ENCODE measurements around the gene GPATCH8.

GPATCH8 gene

DNA sequence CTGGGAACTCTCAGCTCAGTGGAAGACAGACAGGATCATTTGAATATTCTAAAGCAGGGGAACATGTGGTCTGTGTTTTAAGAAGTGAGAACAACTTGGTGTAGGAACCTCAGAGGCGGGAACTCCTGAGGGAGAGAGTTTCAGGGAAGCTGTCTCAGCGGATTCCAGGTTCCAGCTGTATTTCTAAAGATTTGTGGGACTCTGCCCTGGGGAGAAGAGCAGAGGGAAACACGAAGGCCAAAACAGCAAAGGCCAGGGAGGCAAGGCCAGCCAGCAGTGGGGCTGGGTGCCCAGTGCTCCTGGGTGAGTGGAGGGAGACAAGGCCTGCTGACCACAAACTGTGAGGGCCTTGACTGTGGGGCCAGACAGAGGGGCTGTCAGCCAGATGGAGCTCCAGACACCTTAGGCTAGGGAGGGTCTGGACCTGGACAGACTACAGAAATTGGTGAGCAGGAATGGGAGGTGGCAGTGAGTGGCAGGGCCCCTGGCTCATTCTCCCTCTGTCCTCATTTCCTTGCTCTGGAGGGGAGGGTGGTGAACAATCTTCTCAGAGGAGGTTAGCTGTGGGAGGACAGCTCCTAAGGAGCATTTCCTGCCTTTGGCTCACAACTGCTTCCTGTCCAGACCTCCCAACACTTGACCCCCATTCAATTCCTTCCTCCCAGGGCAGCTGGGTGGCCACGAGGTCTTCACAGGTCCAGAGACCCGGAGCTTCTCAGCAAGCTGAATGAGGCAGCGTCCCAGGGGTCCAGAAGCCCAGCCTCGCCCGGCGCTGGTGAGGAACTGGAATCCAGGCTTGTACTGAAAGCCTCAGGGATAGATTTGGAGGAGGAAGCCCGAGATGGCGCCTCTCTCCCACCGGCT lies 33.1 kb upstream of the GPATCH8 start:
- H3K4me2 ChIP-seq, result no peak overlapping the region
- peaks cover 6% of the 10 kb centered on the region; the same call in 1 of the 2 replicates for H3K27me3 ChIP-seq (ENCODE audit: insufficient read depth, low read depth)
- TF ChIP-seq, protein P1, sequence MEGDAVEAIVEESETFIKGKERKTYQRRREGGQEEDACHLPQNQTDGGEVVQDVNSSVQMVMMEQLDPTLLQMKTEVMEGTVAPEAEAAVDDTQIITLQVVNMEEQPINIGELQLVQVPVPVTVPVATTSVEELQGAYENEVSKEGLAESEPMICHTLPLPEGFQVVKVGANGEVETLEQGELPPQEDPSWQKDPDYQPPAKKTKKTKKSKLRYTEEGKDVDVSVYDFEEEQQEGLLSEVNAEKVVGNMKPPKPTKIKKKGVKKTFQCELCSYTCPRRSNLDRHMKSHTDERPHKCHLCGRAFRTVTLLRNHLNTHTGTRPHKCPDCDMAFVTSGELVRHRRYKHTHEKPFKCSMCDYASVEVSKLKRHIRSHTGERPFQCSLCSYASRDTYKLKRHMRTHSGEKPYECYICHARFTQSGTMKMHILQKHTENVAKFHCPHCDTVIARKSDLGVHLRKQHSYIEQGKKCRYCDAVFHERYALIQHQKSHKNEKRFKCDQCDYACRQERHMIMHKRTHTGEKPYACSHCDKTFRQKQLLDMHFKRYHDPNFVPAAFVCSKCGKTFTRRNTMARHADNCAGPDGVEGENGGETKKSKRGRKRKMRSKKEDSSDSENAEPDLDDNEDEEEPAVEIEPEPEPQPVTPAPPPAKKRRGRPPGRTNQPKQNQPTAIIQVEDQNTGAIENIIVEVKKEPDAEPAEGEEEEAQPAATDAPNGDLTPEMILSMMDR (conservative IDR thresholded peaks at IDR 0.05; ENCODE audit: low read depth, low read length), result no peak
- H3K4me1 ChIP-seq (ENCODE audit: low read depth, poor library complexity, severe bottlenecking), result peaks cover 11% of the 10 kb centered on the region
- H3K4me3 ChIP-seq (IDR thresholded peaks at IDR 0.05; ENCODE audit: insufficient read depth, low read depth, low read length), result no peak overlapping the region
- H3K9ac ChIP-seq, result no peak overlapping the region
- no peak overlapping the region for H2AFZ ChIP-seq (ENCODE audit: low read depth)
- H3K36me3 ChIP-seq (ENCODE audit: insufficient read depth), result no peaks in the 10 kb centered on the region
- no peaks in the 10 kb centered on the region for H3K79me2 ChIP-seq (ENCODE audit: insufficient read depth, low read depth)
- H4K20me1 ChIP-seq (ENCODE audit: insufficient read depth), result no peaks in the 10 kb centered on the region
- H3K27ac ChIP-seq, result no peak overlapping the region

DNA sequence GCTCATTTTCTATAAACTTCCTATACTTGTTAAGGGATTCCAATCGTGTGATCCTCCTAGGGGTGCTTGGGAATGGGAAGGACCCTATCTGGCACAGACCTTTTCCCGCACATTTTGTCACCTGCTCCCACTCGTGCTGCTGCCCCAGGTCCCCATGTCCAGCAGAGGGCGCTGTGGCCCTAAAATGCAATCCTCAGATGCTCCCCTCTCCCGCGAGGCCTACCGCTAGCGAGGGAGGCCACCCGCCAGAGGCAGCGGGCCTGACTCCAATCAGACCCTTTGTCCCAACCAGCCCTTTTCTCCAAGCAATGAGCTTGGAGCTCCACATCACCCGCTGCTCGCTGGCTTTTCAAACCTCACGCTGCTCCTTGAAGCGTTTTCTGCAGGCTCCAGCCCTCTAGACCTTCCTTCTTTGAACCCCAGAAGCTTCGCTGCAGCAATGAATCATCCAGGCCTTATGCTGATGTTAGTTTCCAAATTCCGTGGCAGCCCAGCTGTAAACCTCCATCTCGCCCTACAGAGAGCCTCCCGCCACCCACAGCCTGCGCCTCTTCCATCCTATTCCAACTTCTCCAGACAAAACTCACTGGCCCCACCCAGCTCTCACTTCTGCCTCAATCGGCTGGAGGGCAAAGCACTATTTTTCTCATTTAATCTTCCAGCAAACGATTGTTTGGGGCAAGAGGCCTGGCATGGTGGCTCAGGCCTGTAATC lies 30.5 kb upstream of the GPATCH8 start:
- Histone ChIP-seq H3K27ac (no peak overlapping the region), H3K36me3 (ENCODE audit: insufficient read depth) (no peaks in the 10 kb centered on the region), H3K4me3 (IDR thresholded peaks at IDR 0.05; ENCODE audit: insufficient read depth, low read depth, low read length) (no peak overlapping the region), H3K9ac (no peak overlapping the region), H3K4me1 (ENCODE audit: low read depth, poor library complexity, severe bottlenecking) (peaks cover 11% of the 10 kb centered on the region), H3K4me2 (peak overlapping the region; percentile 37; the same call in 1 of the 2 replicates), H3K79me2 (ENCODE audit: insufficient read depth, low read depth) (no peaks in the 10 kb centered on the region), H4K20me1 (ENCODE audit: insufficient read depth) (no peaks in the 10 kb centered on the region), H2AFZ (ENCODE audit: low read depth) (peak overlapping the region; percentile 81), H3K27me3 (ENCODE audit: insufficient read depth, low read depth) (peaks cover 6% of the 10 kb centered on the region; the same call in 1 of the 2 replicates)
- TF ChIP-seq, protein P1 (conservative IDR thresholded peaks at IDR 0.05; ENCODE audit: low read depth, low read length), result peak; percentile 99

DNA sequence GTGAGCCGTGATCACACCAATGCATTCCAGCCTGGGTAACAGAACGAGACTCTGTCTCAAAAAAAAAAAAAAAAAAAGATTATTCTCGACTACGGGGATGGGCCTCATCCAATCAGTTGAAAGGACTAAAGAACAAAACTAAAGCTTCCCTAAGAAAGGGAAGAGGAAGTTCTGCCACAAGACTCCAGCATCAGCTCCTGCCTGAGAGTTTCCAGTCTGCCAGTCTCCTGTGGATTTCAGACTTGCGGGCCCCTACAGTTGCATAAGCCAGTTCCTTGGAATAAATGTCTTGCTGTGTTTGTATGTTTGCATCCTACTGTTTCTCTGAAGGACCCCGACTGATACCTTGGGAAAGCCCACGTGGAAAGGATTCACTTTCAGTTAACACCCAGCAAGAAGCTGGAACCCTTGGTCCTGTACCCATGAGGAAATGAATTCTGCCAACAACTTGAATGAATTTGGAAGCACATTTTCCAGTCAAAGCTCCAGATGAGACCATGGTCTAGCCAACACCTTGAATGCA lies 27.8 kb upstream of the GPATCH8 start:
- no peak overlapping the region for H2AFZ ChIP-seq (ENCODE audit: low read depth)
- H3K79me2 ChIP-seq (ENCODE audit: insufficient read depth, low read depth), result no peaks in the 10 kb centered on the region
- H3K9ac ChIP-seq, result no peak overlapping the region
- no peak overlapping the region for H3K4me2 ChIP-seq
- TF ChIP-seq, protein P1 (conservative IDR thresholded peaks at IDR 0.05; ENCODE audit: low read depth, low read length), result no peak
- H3K27ac ChIP-seq, result no peak overlapping the region
- H3K4me1 ChIP-seq (ENCODE audit: low read depth, poor library complexity, severe bottlenecking), result peaks cover 7% of the 10 kb centered on the region
- H3K36me3 ChIP-seq (ENCODE audit: insufficient read depth), result no peaks in the 10 kb centered on the region
- H4K20me1 ChIP-seq (ENCODE audit: insufficient read depth), result no peaks in the 10 kb centered on the region
- no peaks in the 10 kb centered on the region; the same call in 1 of the 2 replicates for H3K27me3 ChIP-seq (ENCODE audit: insufficient read depth, low read depth)
- H3K4me3 ChIP-seq (IDR thresholded peaks at IDR 0.05; ENCODE audit: insufficient read depth, low read depth, low read length), result no peak overlapping the region

DNA sequence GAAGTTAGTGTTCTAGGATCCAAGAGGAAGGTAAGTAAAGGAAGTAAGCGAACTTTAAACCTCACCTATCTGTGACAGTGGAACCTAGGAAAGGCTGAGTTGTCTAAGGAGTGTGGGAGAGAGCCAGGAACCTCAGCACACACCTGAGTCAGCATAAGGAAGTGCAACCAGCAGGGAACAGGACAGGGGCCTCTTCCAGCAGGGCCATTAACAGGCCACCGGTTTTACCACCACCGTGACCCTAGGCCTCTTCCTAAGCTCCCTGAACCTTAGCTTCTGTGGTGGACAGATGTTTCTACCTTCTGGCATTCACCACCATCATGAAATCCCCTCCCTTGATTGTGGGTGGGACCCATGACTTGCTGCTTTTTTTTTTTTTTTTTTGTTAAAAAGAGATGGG lies 26.7 kb upstream of the GPATCH8 start:
- Histone ChIP-seq H3K79me2 (ENCODE audit: insufficient read depth, low read depth) (no peaks in the 10 kb centered on the region), H3K36me3 (ENCODE audit: insufficient read depth) (no peaks in the 10 kb centered on the region), H3K9ac (no peak overlapping the region), H3K27ac (no peak overlapping the region), H3K27me3 (ENCODE audit: insufficient read depth, low read depth) (no peaks in the 10 kb centered on the region; the same call in 1 of the 2 replicates), H3K4me2 (no peak overlapping the region), H4K20me1 (ENCODE audit: insufficient read depth) (no peaks in the 10 kb centered on the region), H2AFZ (ENCODE audit: low read depth) (no peak overlapping the region), H3K4me1 (ENCODE audit: low read depth, poor library complexity, severe bottlenecking) (peaks cover 4% of the 10 kb centered on the region), H3K4me3 (IDR thresholded peaks at IDR 0.05; ENCODE audit: insufficient read depth, low read depth, low read length) (no peak overlapping the region)
- TF ChIP-seq, protein P1 (conservative IDR thresholded peaks at IDR 0.05; ENCODE audit: low read depth, low read length), result no peak
